HG03095 (cell line): ENCODE data around the gene KCNMA1.

Experiments used
- ATAC-seq: cut with Tn5 transposase; IDR thresholded peaks from one replicate; pipeline ENCODE4 v1.9.1; 2021; ENCODE audit warnings: moderate library complexity; ENCODE audit not compliant: unreplicated experiment

The KCNMA1 gene

GRCh38 chr10:76983624-76984023 lies 654.0 kb downstream of the KCNMA1 start:
- ATAC-seq = no peak

GRCh38 chr10:76982671-76983070 lies 654.9 kb downstream of the KCNMA1 start:
- no peak for ATAC-seq

- no peak for ATAC-seq
Observed at GRCh38 chr10:76981251-76981650, 656.4 kb downstream of the KCNMA1 start.

- ATAC-seq = no peak
Observed at GRCh38 chr10:76977901-76978300, 659.7 kb downstream of the KCNMA1 start.

GRCh38 chr10:76977046-76977445 lies 660.6 kb downstream of the KCNMA1 start:
- ATAC-seq = no peak

- ATAC-seq = no peak
Observed at GRCh38 chr10:76976142-76976541, 661.5 kb downstream of the KCNMA1 start.

GRCh38 chr10:76975126-76975525 lies 662.5 kb downstream of the KCNMA1 start:
- ATAC-seq = no peak

- ATAC-seq = no peak
Observed at GRCh38 chr10:76974017-76974691, 663.5 kb downstream of the KCNMA1 start.

- no peak for ATAC-seq
Observed at GRCh38 chr10:76973091-76974016, 664.3 kb downstream of the KCNMA1 start.

- ATAC-seq = no peak
Observed at GRCh38 chr10:76972541-76972940, 665.1 kb downstream of the KCNMA1 start.

- ATAC-seq = no peak
Observed at GRCh38 chr10:76971547-76972170, 665.9 kb downstream of the KCNMA1 start.

GRCh38 chr10:76970711-76971519 lies 666.7 kb downstream of the KCNMA1 start:
- no peak for ATAC-seq

GRCh38 chr10:76969366-76969948 lies 668.2 kb downstream of the KCNMA1 start:
- no peak for ATAC-seq

GRCh38 chr10:76968483-76968882 lies 669.1 kb downstream of the KCNMA1 start:
- ATAC-seq = no peak

- no peak for ATAC-seq
Observed at GRCh38 chr10:76962851-76963250, 674.8 kb downstream of the KCNMA1 start.

- no peak for ATAC-seq
Observed at GRCh38 chr10:76961841-76962240, 675.8 kb downstream of the KCNMA1 start.

- ATAC-seq = no peak
Observed at GRCh38 chr10:76959111-76959510, 678.5 kb downstream of the KCNMA1 start.

GRCh38 chr10:76954838-76955237 lies 682.8 kb downstream of the KCNMA1 start:
- no peak for ATAC-seq

- no peak for ATAC-seq
Observed at GRCh38 chr10:76950354-76950753, 687.3 kb downstream of the KCNMA1 start.

- no peak for ATAC-seq
Observed at GRCh38 chr10:76946270-76946669, 691.3 kb downstream of the KCNMA1 start.
